Kidney (tissue), 14 donors: ENCODE data around the gene CLDN34. TPM values are rescaled to one million over a fixed set of nuclear protein-coding genes. Genes with fewer than 3 reads are reported as not detected.
A peak's percentile ranks its signal among the peaks of the same experiment; 100 is the strongest.

Experiments
- DNase-seq, 5 donors: peaks; one replicate each; pipeline ENCODE4 v3.0.0-alpha.2; 2013 to 2020
- FAIRE-seq: peaks from 2 replicates; lab custom pipeline; 2012; peaks lifted over from hg19 to GRCh38; lab: Jason Lieb, UNC
- H3K27ac ChIP-seq, 2 donors: one replicate each; pipeline ENCODE4 v1.7.0; 2013; ENCODE audit warnings: low read depth in 2 of 2, low read length in 2 of 2, inconsistent platforms in 1 of 2
- H3K27me3 ChIP-seq: one replicate; pipeline ENCODE4 v1.7.1; 2013; ENCODE audit warnings: low read length, inconsistent platforms; ENCODE audit not compliant: control insufficient read depth, insufficient read depth
- H3K36me3 ChIP-seq, 3 donors: one replicate each; pipeline versions ENCODE4 v1.7.0 to v1.7.1; 2013; ENCODE audit warnings: low read length in 3 of 3, control low read depth in 1 of 3, inconsistent platforms in 1 of 3; ENCODE audit not compliant: insufficient read depth in 3 of 3, control insufficient read depth in 2 of 3
- H3K4me1 ChIP-seq, 3 donors: one replicate each; pipeline versions ENCODE4 v1.7.0 to v1.7.1; 2013; ENCODE audit warnings: low read length in 3 of 3, inconsistent platforms in 1 of 3, low read depth in 1 of 3; ENCODE audit not compliant: control insufficient read depth in 2 of 3, insufficient read depth in 2 of 3
- H3K4me3 ChIP-seq, 3 donors: one replicate each; pipeline versions ENCODE4 v1.7.0 to v1.8.1; 2013; ENCODE audit warnings: low read length in 3 of 3, control low read depth in 1 of 3, inconsistent platforms in 1 of 3
- H3K9ac ChIP-seq, 3 donors: one replicate each; pipeline versions ENCODE4 v1.7.0 to v1.7.1; 2013; ENCODE audit warnings: low read length in 3 of 3, control low read depth in 1 of 3, inconsistent platforms in 1 of 3
- H3K9me3 ChIP-seq, 3 donors: one replicate each; pipeline versions ENCODE4 v1.7.0 to v1.7.1; 2013; ENCODE audit warnings: low read length in 3 of 3, control low read depth in 1 of 3, inconsistent platforms in 1 of 3; ENCODE audit not compliant: control insufficient read depth in 2 of 3, insufficient read depth in 1 of 3
- CTCF ChIP-seq: IDR thresholded peaks from 3 replicates; pipeline ENCODE4 v1.5.1; 2012; ENCODE audit warnings: mild to moderate bottlenecking, moderate library complexity, borderline replicate concordance; ENCODE audit not compliant: insufficient read depth; ENCODE audit errors: extremely low read depth
- intact Hi-C: fragments of 100-400 bp; cut with DNase I; formaldehyde crosslinking; loops from one replicate; pipeline ENCODE4 v1.11.1; 2022
- polyA plus RNA-seq: library from polyadenylated mRNA; stranded (reverse); fragments of 350-450 nt; fragmentation: Illumina TruSeq; extraction: RNeasy Lipid Tissue Mini Kit (QIAGEN cat#74804); gene quantifications from one replicate; pipeline ENCODE4 v1.2.3, GENCODE V29; 2014; ENCODE audit warnings: low read depth, low replicate concordance; ENCODE audit not compliant: insufficient read depth
- total RNA-seq: library from RNA; stranded (reverse); fragmentation: NEBNext Ultra II Directional; extraction: Animal tissue kit (Norgen Biotek cat#: 25700); gene quantifications from one replicate; pipeline ENCODE4 v1.2.1, GENCODE V29; 2021
- donor health status: control.
- donor health status: control.
- donor health status: control.
- donor health status: control.
- donor health status: control.
- donor health status: DM: yes; HTN: yes; CAD: no.
- donor health status: Normal renal cell carcinoma (clear cell type).

CLDN34 gene
- total and polyA plus RNA-seq, 2 donors from 2014 or later, result 0.50 TPM; not detected in 1

GRCh38 chrX:9921407-9921806, 45.8 kb upstream of the CLDN34 start:
- H3K27ac ChIP-seq, result no peak overlapping the region
- intact Hi-C loops, result no loop called here
- DNase-seq (no peak), FAIRE-seq (no peak)
- H3K27me3 ChIP-seq, result peaks cover 3% of the 10 kb centered on the region
- H3K9me3 ChIP-seq, result no peaks in the 10 kb centered on the region
- no peak overlapping the region for H3K4me3 ChIP-seq
- H3K9ac ChIP-seq, result no peak overlapping the region
- H3K36me3 ChIP-seq, result peaks cover 0 to 3% (median 0%) of the 10 kb centered on the region in 3 donors
- H3K4me1 ChIP-seq, result no peaks in the 10 kb centered on the region
- no peak for TF ChIP-seq CTCF

DNA sequence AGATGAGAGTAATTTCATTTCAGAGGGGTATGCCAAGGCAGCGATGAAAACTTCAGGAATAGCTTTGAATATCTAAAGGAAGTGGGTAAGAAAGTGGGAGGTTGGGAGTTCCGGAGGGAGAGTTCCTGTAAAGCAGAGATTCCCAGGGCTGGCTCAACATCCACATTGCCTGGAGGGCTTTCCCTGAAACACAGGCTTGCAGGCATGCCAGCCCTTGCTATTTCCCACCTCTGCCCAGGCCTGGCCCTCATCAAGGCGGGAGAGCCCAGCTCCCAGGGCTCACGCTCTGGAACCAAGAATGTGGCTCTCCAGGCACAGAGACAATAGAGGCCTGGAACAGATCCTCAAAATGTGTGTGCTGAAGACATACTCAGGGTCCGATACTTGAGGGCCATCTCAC, 43.8 kb upstream of the CLDN34 start:
- H3K27me3 ChIP-seq, result peaks cover 3% of the 10 kb centered on the region
- peaks cover 0 to 3% (median 0%) of the 10 kb centered on the region in 3 donors for H3K36me3 ChIP-seq
- no peaks in the 10 kb centered on the region for H3K9me3 ChIP-seq
- H3K4me1 ChIP-seq, result no peaks in the 10 kb centered on the region
- H3K27ac ChIP-seq, result no peak overlapping the region
- H3K4me3 ChIP-seq, result no peak overlapping the region
- intact Hi-C loops, result no loop called here
- TF ChIP-seq CTCF, result no peak
- DNase-seq (no peak), FAIRE-seq (no peak)
- no peak overlapping the region for H3K9ac ChIP-seq

DNA sequence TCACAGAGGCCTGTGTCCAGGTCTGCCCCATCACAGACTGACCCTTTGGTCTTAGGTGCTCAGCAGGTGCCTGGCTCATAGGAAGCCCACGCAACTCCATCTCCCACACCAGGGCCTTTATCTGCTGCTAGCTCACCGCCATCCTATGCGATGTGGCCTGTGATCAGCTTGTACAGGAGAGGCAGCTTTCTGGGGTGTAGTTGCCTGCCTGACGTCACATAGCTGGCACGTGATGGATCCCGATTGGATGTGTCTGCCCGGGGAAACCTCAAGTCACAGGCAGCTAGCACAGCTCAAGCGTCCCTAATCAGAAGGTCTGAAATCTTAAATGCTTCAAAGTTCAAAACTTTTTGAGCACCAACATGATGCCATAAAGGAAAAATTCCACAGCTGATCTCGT, 41.2 kb upstream of the CLDN34 start:
- H3K27ac ChIP-seq, result no peak overlapping the region
- no peak overlapping the region for H3K4me3 ChIP-seq
- no peaks in the 10 kb centered on the region for H3K27me3 ChIP-seq
- no peaks in the 10 kb centered on the region for H3K4me1 ChIP-seq
- H3K9me3 ChIP-seq, result no peaks in the 10 kb centered on the region
- no peak for FAIRE-seq
- no peak for DNase-seq
- no peak for TF ChIP-seq CTCF
- no peaks in the 10 kb centered on the region for H3K36me3 ChIP-seq
- intact Hi-C loops, result no loop called here
- no peak overlapping the region for H3K9ac ChIP-seq

DNA sequence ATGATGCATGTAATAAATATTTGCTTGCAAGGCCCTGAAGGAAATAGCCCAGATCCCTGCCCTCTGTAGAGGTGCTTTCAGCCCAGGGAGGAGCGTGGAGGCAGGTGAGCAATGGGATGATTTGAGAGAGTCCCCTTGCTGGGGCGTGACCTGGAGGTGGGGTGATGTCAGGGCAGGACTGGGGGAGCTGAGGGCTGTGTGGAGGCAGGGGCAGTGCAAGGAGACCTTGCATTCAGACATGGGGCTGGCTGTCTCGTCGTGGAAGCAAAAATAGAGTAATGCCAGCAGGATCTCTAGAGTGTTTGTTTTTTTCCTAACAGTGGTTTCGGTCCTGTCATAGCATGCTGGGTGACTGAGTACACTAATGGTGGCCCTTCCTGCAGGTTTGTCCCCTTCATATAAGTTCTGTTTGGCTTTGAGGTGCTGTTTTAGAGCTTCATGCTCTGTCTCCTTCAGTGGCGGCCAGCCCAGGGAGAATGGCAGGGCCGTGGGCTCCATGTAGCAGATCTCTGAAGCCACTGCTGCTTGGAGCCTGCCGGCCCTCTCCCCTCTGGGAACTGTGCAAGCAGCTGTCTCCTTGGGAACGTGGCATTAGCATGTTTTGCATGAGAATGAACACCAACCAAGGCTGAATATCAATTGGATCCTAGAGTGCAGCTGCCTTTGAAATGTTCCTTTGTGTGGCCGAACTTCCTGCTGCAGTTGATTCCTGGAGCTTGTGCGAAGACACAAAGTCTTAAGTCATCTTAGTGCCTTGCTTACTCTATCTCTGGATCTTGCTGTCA, 39.3 kb upstream of the CLDN34 start:
- DNase-seq, result peak in 2 of 5 donors; percentile 22 to 38
- no peaks in the 10 kb centered on the region for H3K4me1 ChIP-seq
- H3K4me3 ChIP-seq, result no peak overlapping the region
- no peaks in the 10 kb centered on the region for H3K36me3 ChIP-seq
- no peak overlapping the region for H3K27ac ChIP-seq
- no peaks in the 10 kb centered on the region for H3K27me3 ChIP-seq
- intact Hi-C loops, result no loop called here
- no peaks in the 10 kb centered on the region for H3K9me3 ChIP-seq
- no peak for FAIRE-seq
- H3K9ac ChIP-seq, result no peak overlapping the region
- TF ChIP-seq CTCF, result no peak
